DOHH2 (cell line): ENCODE measurements around the gene TULP4.

Experiments
- H3F3A ChIP-seq: fragments of 200-600 bp; sonication (generic), shearing (Covaris generic); 2 replicates; pipeline ENCODE4 v1.6.0; 2016; ENCODE audit warnings: antibody characterized with exemption, mild to moderate bottlenecking; ENCODE audit not compliant: control insufficient read depth, insufficient read depth
- H3K27ac ChIP-seq: fragments of 200-600 bp; sonication (generic); 2 replicates; pipeline ENCODE4 v1.5.1; 2014; ENCODE audit warnings: low read depth, mild to moderate bottlenecking, low read length, moderate library complexity
- H3K27me3 ChIP-seq: fragments of 200-600 bp; sonication (generic); 2 replicates; pipeline ENCODE4 v1.6.1; 2014; ENCODE audit warnings: mild to moderate bottlenecking, low read length, mixed read lengths; ENCODE audit not compliant: control insufficient read depth
- H3K36me3 ChIP-seq: fragments of 200-600 bp; sonication (generic); 2 replicates; pipeline ENCODE4 v1.6.1; 2014; ENCODE audit warnings: mild to moderate bottlenecking, low read length, moderate library complexity, mixed read lengths; ENCODE audit not compliant: control insufficient read depth
- H3K4me1 ChIP-seq: fragments of 200-600 bp; sonication (generic); 2 replicates; pipeline ENCODE4 v1.6.1; 2014; ENCODE audit warnings: mild to moderate bottlenecking, low read length, mixed read lengths; ENCODE audit not compliant: control insufficient read depth
- H3K4me2 ChIP-seq: fragments of 200-600 bp; sonication (generic); 2 replicates; pipeline ENCODE4 v1.6.0; 2014; ENCODE audit warnings: mild to moderate bottlenecking, low read length, moderate library complexity
- H3K4me3 ChIP-seq: fragments of 200-600 bp; sonication (generic); 2 replicates; pipeline ENCODE4 v1.5.1; 2014; ENCODE audit warnings: mild to moderate bottlenecking, low read length, mixed read lengths
- H3K79me2 ChIP-seq: fragments of 200-600 bp; sonication (generic); 2 replicates; pipeline ENCODE4 v1.6.1; 2014; ENCODE audit warnings: mild to moderate bottlenecking, low read length, mixed read lengths; ENCODE audit not compliant: control insufficient read depth
- H3K9me2 ChIP-seq: fragments of 200-600 bp; sonication (generic); replicated peaks from 2 replicates; pipeline ENCODE4 v1.6.1; 2014; ENCODE audit warnings: mild to moderate bottlenecking, low read length, mixed read lengths; ENCODE audit not compliant: control insufficient read depth
- H3K9me3 ChIP-seq: fragments of 200-600 bp; sonication (generic); 2 replicates; pipeline ENCODE4 v1.6.1; 2014; ENCODE audit warnings: antibody characterized with exemption, low read length, mixed read lengths; ENCODE audit not compliant: control insufficient read depth, insufficient read depth
- H4K20me1 ChIP-seq: fragments of 200-600 bp; sonication (generic); 2 replicates; pipeline ENCODE4 v1.6.0; 2014; ENCODE audit warnings: low read depth, mild to moderate bottlenecking, antibody characterized with exemption, low read length, moderate library complexity; ENCODE audit not compliant: control insufficient read depth, insufficient read depth
- EZH2phosphoT487 ChIP-seq: fragments of 200-600 bp; sonication (generic); IDR thresholded peaks from 2 replicates; pipeline ENCODE4 v1.6.1; 2017; ENCODE audit warnings: borderline replicate concordance, mild to moderate bottlenecking, antibody characterized with exemption, low read length, moderate library complexity, mixed read lengths
- TF ChIP-seq, protein P1 (sequence below): fragments of 200-600 bp; sonication (generic); IDR thresholded peaks from one replicate; pipeline ENCODE4 v1.5.1; 2014; ENCODE audit warnings: antibody characterized with exemption, mild to moderate bottlenecking, low read depth, low read length; ENCODE audit not compliant: poor library complexity, severe bottlenecking

Gene TULP4

GRCh38 chr6:158508450-158508849, 196.2 kb downstream of the TULP4 start:
- Histone ChIP-seq H4K20me1 (no peaks in the 10 kb centered on the region), H3K27ac (no peak overlapping the region), H3K4me3 (no peak overlapping the region), H3K4me2 (no peak overlapping the region), H3K27me3 (no peaks in the 10 kb centered on the region), H3K9me2 (no peaks in the 10 kb centered on the region), H3F3A (no peaks in the 10 kb centered on the region), H3K4me1 (peaks cover 8% of the 10 kb centered on the region), H3K36me3 (peaks cover 6% of the 10 kb centered on the region; the same call in 1 of the 2 replicates), H3K79me2 (no peaks in the 10 kb centered on the region), H3K9me3 (no peaks in the 10 kb centered on the region)
- TF ChIP-seq EZH2phosphoT487, result no peak
- TF ChIP-seq, protein P1, sequence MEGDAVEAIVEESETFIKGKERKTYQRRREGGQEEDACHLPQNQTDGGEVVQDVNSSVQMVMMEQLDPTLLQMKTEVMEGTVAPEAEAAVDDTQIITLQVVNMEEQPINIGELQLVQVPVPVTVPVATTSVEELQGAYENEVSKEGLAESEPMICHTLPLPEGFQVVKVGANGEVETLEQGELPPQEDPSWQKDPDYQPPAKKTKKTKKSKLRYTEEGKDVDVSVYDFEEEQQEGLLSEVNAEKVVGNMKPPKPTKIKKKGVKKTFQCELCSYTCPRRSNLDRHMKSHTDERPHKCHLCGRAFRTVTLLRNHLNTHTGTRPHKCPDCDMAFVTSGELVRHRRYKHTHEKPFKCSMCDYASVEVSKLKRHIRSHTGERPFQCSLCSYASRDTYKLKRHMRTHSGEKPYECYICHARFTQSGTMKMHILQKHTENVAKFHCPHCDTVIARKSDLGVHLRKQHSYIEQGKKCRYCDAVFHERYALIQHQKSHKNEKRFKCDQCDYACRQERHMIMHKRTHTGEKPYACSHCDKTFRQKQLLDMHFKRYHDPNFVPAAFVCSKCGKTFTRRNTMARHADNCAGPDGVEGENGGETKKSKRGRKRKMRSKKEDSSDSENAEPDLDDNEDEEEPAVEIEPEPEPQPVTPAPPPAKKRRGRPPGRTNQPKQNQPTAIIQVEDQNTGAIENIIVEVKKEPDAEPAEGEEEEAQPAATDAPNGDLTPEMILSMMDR, result no peak

- Histone ChIP-seq H3K79me2 (no peaks in the 10 kb centered on the region), H3K27ac (no peak overlapping the region), H3F3A (no peaks in the 10 kb centered on the region), H3K9me3 (no peaks in the 10 kb centered on the region), H3K4me1 (peaks cover 8% of the 10 kb centered on the region), H3K4me3 (no peak overlapping the region), H4K20me1 (no peaks in the 10 kb centered on the region), H3K9me2 (no peaks in the 10 kb centered on the region), H3K4me2 (no peak overlapping the region), H3K36me3 (peaks cover 6% of the 10 kb centered on the region; the same call in 1 of the 2 replicates), H3K27me3 (no peaks in the 10 kb centered on the region)
- TF ChIP-seq EZH2phosphoT487, result no peak
- TF ChIP-seq, protein P1, result no peak
Observed at GRCh38 chr6:158509465-158509864, 197.2 kb downstream of the TULP4 start.

- no peak overlapping the region for H3K4me3 ChIP-seq
- no peak overlapping the region for H3K27ac ChIP-seq
- H3K4me1 ChIP-seq, result peaks cover 3% of the 10 kb centered on the region
- H3K9me2 ChIP-seq, result no peaks in the 10 kb centered on the region
- no peak for TF ChIP-seq EZH2phosphoT487
- TF ChIP-seq, protein P1, result no peak
- no peaks in the 10 kb centered on the region for H3K36me3 ChIP-seq
- no peaks in the 10 kb centered on the region for H3K79me2 ChIP-seq
- H3F3A ChIP-seq, result no peaks in the 10 kb centered on the region
- no peaks in the 10 kb centered on the region for H3K27me3 ChIP-seq
- no peak overlapping the region for H3K4me2 ChIP-seq
- H4K20me1 ChIP-seq, result no peaks in the 10 kb centered on the region
- H3K9me3 ChIP-seq, result no peaks in the 10 kb centered on the region
Observed at GRCh38 chr6:158512809-158513208, 200.5 kb downstream of the TULP4 start.

GRCh38 chr6:158514176-158514575, 201.9 kb downstream of the TULP4 start:
- H3K27ac ChIP-seq, result no peak overlapping the region
- no peaks in the 10 kb centered on the region for H3F3A ChIP-seq
- no peaks in the 10 kb centered on the region for H3K9me3 ChIP-seq
- H3K79me2 ChIP-seq, result no peaks in the 10 kb centered on the region
- no peaks in the 10 kb centered on the region for H3K36me3 ChIP-seq
- H3K4me2 ChIP-seq, result no peak overlapping the region
- H4K20me1 ChIP-seq, result no peaks in the 10 kb centered on the region
- no peak overlapping the region for H3K4me3 ChIP-seq
- H3K27me3 ChIP-seq, result no peaks in the 10 kb centered on the region; the same call in 1 of the 2 replicates
- peaks cover 13% of the 10 kb centered on the region for H3K4me1 ChIP-seq
- TF ChIP-seq, protein P1, result no peak
- no peak for TF ChIP-seq EZH2phosphoT487
- H3K9me2 ChIP-seq, result no peaks in the 10 kb centered on the region
